Iris pigment epithelial cell (primary cell): ENCODE results near the gene AIP.
A peak's percentile ranks its signal among the peaks of the same experiment; 100 is the strongest.
"Not testable (repeated sequence)": the region's sequence is repeated elsewhere in the genome, so short reads cannot be mapped to it uniquely, and the experiment has no call there.

ENCODE experiments used
- DNase-seq: peaks from one replicate; pipeline ENCODE4 v3.0.0-alpha.2; 2011; ENCODE audit warnings: low read depth

Gene AIP

GRCh38 chr11:67468759-67469507 is 13.9 kb upstream of the AIP start, which contains the start of gene TMEM134:
Gene TMEM134, minus strand, starts transcription at chr11:67469251. Its CDS starts 59 bp downstream, at chr11:67469192.
- peak; percentile 91 for DNase-seq

- no peak for DNase-seq
Observed at GRCh38 chr11:67469508-67469811, 13.4 kb upstream of the AIP start.

- no peak for DNase-seq
Observed at GRCh38 chr11:67470337-67471002, 12.4 kb upstream of the AIP start.

GRCh38 chr11:67472882-67473281 is 9.9 kb upstream of the AIP start:
- DNase-seq: no peak

GRCh38 chr11:67476692-67477091 is 6.1 kb upstream of the AIP start:
- DNase-seq: not testable (repeated sequence)

GRCh38 chr11:67477344-67478050 is 5.3 kb upstream of the AIP start:
- not testable (repeated sequence) for DNase-seq

- no peak for DNase-seq
Observed at GRCh38 chr11:67482275-67482826, 475 bp upstream of the AIP start.

- DNase-seq: no peak
Observed at GRCh38 chr11:67483831-67484665, 1.2 kb downstream of the AIP start.

GRCh38 chr11:67484847-67485311 is 2.1 kb downstream of the AIP start:
- no peak for DNase-seq

- not testable (repeated sequence) for DNase-seq
Observed at GRCh38 chr11:67485873-67486361, 3.1 kb downstream of the AIP start.

GRCh38 chr11:67486481-67487195 is 3.8 kb downstream of the AIP start:
- DNase-seq: no peak

GRCh38 chr11:67489203-67489884 is 6.5 kb downstream of the AIP start:
- DNase-seq: no peak

GRCh38 chr11:67489885-67490726 is 7.3 kb downstream of the AIP start:
- DNase-seq: no peak

GRCh38 chr11:67490727-67491065 is 7.9 kb downstream of the AIP start:
- no peak for DNase-seq

GRCh38 chr11:67491276-67492068 is 8.6 kb downstream of the AIP start:
- no peak for DNase-seq

GRCh38 chr11:67492069-67492727 is 9.4 kb downstream of the AIP start:
- no peak for DNase-seq

GRCh38 chr11:67492801-67493547 is 10.1 kb downstream of the AIP start:
- DNase-seq: no peak
